H9 (cell line): ENCODE results near the gene NEU3. TPM values are rescaled to one million over a fixed set of nuclear protein-coding genes. Genes with fewer than 3 reads are reported as not detected.
A peak's percentile ranks its signal among the peaks of the same experiment; 100 is the strongest.

Source experiments
- DNase-seq: peaks from one replicate; pipeline ENCODE4 v3.0.0-alpha.2; 2017
- H2AFZ ChIP-seq: one replicate; pipeline ENCODE4 v1.6.1; 2013; ENCODE audit warnings: mild to moderate bottlenecking, low read length, control low read depth, moderate library complexity
- H2AK5ac ChIP-seq: 2 replicates; pipeline ENCODE4 v1.6.1; 2013; ENCODE audit warnings: low read length, control low read depth, mixed read lengths; ENCODE audit not compliant: insufficient read length
- H2BK120ac ChIP-seq: one replicate; pipeline ENCODE4 v1.6.1; 2013; ENCODE audit warnings: low read depth, mild to moderate bottlenecking, low read length, control low read depth, inconsistent platforms; ENCODE audit not compliant: poor library complexity, severe bottlenecking
- H2BK12ac ChIP-seq: 2 replicates; pipeline ENCODE4 v1.6.1; 2013; ENCODE audit warnings: low read length, control low read depth, mixed read lengths, low read depth; ENCODE audit not compliant: insufficient read length
- H2BK15ac ChIP-seq: 2 replicates; pipeline ENCODE4 v1.6.1; 2013; ENCODE audit warnings: low read depth, low read length, control low read depth
- H2BK20ac ChIP-seq: one replicate; pipeline ENCODE4 v1.6.1; 2013; ENCODE audit warnings: low read depth, mild to moderate bottlenecking, low read length, control low read depth, inconsistent platforms; ENCODE audit not compliant: poor library complexity, severe bottlenecking
- H2BK5ac ChIP-seq: 2 replicates; pipeline ENCODE4 v1.6.1; 2013; ENCODE audit warnings: low read length, control low read depth, mixed read lengths; ENCODE audit not compliant: insufficient read length
- H3K14ac ChIP-seq: 2 replicates; pipeline ENCODE4 v1.6.1; 2013; ENCODE audit warnings: low read length, control low read depth; ENCODE audit not compliant: insufficient read depth
- H3K18ac ChIP-seq: 2 replicates; pipeline ENCODE4 v1.6.1; 2013; ENCODE audit warnings: low read depth, mild to moderate bottlenecking, mixed read lengths, low read length, control low read depth; ENCODE audit not compliant: insufficient read length
- H3K23ac ChIP-seq: 2 replicates; pipeline ENCODE4 v1.6.1; 2013; ENCODE audit warnings: low read length, control low read depth, mixed read lengths, low read depth; ENCODE audit not compliant: insufficient read length
- H3K23me2 ChIP-seq: 2 replicates; pipeline ENCODE4 v1.6.1; 2013; ENCODE audit warnings: low read depth, mild to moderate bottlenecking, mixed read lengths, low read length, control low read depth; ENCODE audit not compliant: insufficient read length, poor library complexity, severe bottlenecking
- H3K27ac ChIP-seq: 2 replicates; pipeline ENCODE4 v1.5.1; 2013; ENCODE audit warnings: low read length, control low read depth, mixed read lengths, low read depth; ENCODE audit not compliant: insufficient read length
- H3K27me3 ChIP-seq: 2 replicates; pipeline ENCODE4 v1.6.1; 2013; ENCODE audit warnings: low read length, control low read depth, inconsistent platforms; ENCODE audit not compliant: insufficient read depth
- H3K4ac ChIP-seq: 2 replicates; pipeline ENCODE4 v1.6.1; 2013; ENCODE audit warnings: low read depth, mild to moderate bottlenecking, control low read depth, inconsistent platforms, low read length, moderate library complexity
- H3K4me1 ChIP-seq: 2 replicates; pipeline ENCODE4 v1.6.1; 2013; ENCODE audit warnings: low read length, control low read depth, inconsistent platforms; ENCODE audit not compliant: insufficient read depth
- H3K4me2 ChIP-seq: 2 replicates; pipeline ENCODE4 v1.6.1; 2013; ENCODE audit warnings: low read length, control low read depth, mixed read lengths; ENCODE audit not compliant: insufficient read length, insufficient read depth
- H3K56ac ChIP-seq: 2 replicates; pipeline ENCODE4 v1.6.1; 2013; ENCODE audit warnings: low read depth, mild to moderate bottlenecking, mixed read lengths, low read length, control low read depth; ENCODE audit not compliant: insufficient read length
- H3K79me1 ChIP-seq: 2 replicates; pipeline ENCODE4 v1.6.1; 2013; ENCODE audit warnings: low read depth, mild to moderate bottlenecking, moderate library complexity, low read length, control low read depth, inconsistent platforms; ENCODE audit not compliant: insufficient read depth, poor library complexity, severe bottlenecking
- H3K79me2 ChIP-seq: 2 replicates; pipeline ENCODE4 v1.6.1; 2013; ENCODE audit warnings: low read length, control low read depth, inconsistent platforms; ENCODE audit not compliant: insufficient read depth
- H3K9ac ChIP-seq: 2 replicates; pipeline ENCODE4 v1.6.1; 2013; ENCODE audit warnings: low read length, control low read depth, mixed read lengths; ENCODE audit not compliant: insufficient read length; ENCODE audit errors: extremely low read depth
- H3K9me3 ChIP-seq: one replicate; pipeline ENCODE4 v1.6.1; 2013; ENCODE audit warnings: low read depth, low read length, inconsistent platforms; ENCODE audit not compliant: control insufficient read depth
- H3T11ph ChIP-seq: one replicate; pipeline ENCODE4 v1.6.1; 2013; ENCODE audit warnings: mild to moderate bottlenecking, low read length, control low read depth, inconsistent platforms
- H4K20me1 ChIP-seq: one replicate; pipeline ENCODE4 v1.6.1; 2013; ENCODE audit not compliant: control insufficient read depth, insufficient read length, insufficient read depth
- H4K5ac ChIP-seq: 2 replicates; pipeline ENCODE4 v1.6.1; 2013; ENCODE audit warnings: low read depth, mild to moderate bottlenecking, mixed read lengths, low read length, control low read depth; ENCODE audit not compliant: insufficient read length
- H4K8ac ChIP-seq: replicated peaks from 2 replicates; pipeline ENCODE4 v1.6.1; 2013; ENCODE audit warnings: low read length, control low read depth, mixed read lengths, low read depth; ENCODE audit not compliant: insufficient read length
- H4K91ac ChIP-seq: 2 replicates; pipeline ENCODE4 v1.6.1; 2013; ENCODE audit warnings: low read depth, mild to moderate bottlenecking, moderate library complexity, mixed read lengths, low read length, control low read depth; ENCODE audit not compliant: insufficient read length
- H3K27ac Mint-ChIP-seq, 3 experiments: 2 replicates in 2 of 3; 3 replicates in 1 of 3; pipeline ENCODE4 v1.8.0; 2020 to 2021; ENCODE audit warnings: mixed read lengths in 3 of 3, mild to moderate bottlenecking in 1 of 3, moderate library complexity in 1 of 3
- H3K27me3 Mint-ChIP-seq: 2 replicates; pipeline ENCODE4 v1.8.0; 2021; ENCODE audit warnings: low read depth, mild to moderate bottlenecking, moderate library complexity, mixed read lengths
- H3K36me3 Mint-ChIP-seq, 3 experiments: 2 replicates in 2 of 3; 3 replicates in 1 of 3; pipeline ENCODE4 v1.8.0; 2020 to 2021; ENCODE audit warnings: low read depth in 3 of 3, mixed read lengths in 3 of 3; ENCODE audit not compliant: insufficient read depth in 1 of 3
- H3K4me1 Mint-ChIP-seq, 2 experiments: 2 replicates each; pipeline ENCODE4 v1.8.0; 2020; ENCODE audit warnings: mixed read lengths in 2 of 2
- H3K4me3 Mint-ChIP-seq, 2 experiments: 2 replicates in 1 of 2; 3 replicates in 1 of 2; pipeline ENCODE4 v1.8.0; 2020 to 2021; ENCODE audit warnings: mild to moderate bottlenecking in 2 of 2, mixed read lengths in 2 of 2, moderate library complexity in 1 of 2
- H3K9me3 Mint-ChIP-seq, 2 experiments: 2 replicates in 1 of 2; 3 replicates in 1 of 2; pipeline ENCODE4 v1.8.0; 2020; ENCODE audit warnings: mild to moderate bottlenecking in 2 of 2, mixed read lengths in 2 of 2, moderate library complexity in 1 of 2
- CTCF ChIP-seq: fragments of 200-600 bp; sonication (generic); conservative IDR thresholded peaks from 3 replicates; pipeline ENCODE4 v1.8.0; 2021; ENCODE audit warnings: antibody characterized with exemption, mild to moderate bottlenecking
- WGBS: extraction: QIAGEN DNeasy Blood & Tissue Kit; methylation state at CpG from one replicate; pipeline ENCODE4 v1.1.7; 2013; ENCODE audit warnings: missing lambda C conversion rate, low lambda C conversion rate, mixed read lengths; ENCODE audit not compliant: insufficient read length; ENCODE audit errors: extremely low coverage; 5-methylcytosine and 5-hydroxymethylcytosine counted together
- total RNA-seq: library from RNA; stranded (reverse); gene quantifications from 2 replicates; pipeline ENCODE4 v1.2.1, GENCODE V29; 2021

NEU3 gene
- total RNA-seq, 1 experiment from 2014 or later: 15.9 TPM

GRCh38 chr11:74948898-74949752 is 39.6 kb upstream of the NEU3 start, which contains the start of the genes SPCS2 and XRRA1:
Gene SPCS2, plus strand, starts transcription at chr11:74949266. Its CDS starts 20 bp downstream, at chr11:74949286.
Gene XRRA1, minus strand, starts transcription at chr11:74949091. Its CDS starts 8,213 bp downstream, at chr11:74940878.
- H3K23ac ChIP-seq: no peak within 1 kb of the TSS
- WGBS: no CpG with 5 or more reads among the region's 67 CpGs
- Mint-ChIP-seq H3K27ac (peak within 1 kb of the TSS; percentile 97 to 99 (median 97)), H3K4me3 (peak within 1 kb of the TSS; percentile 96 to 98), H3K4me1 (peaks cover 15 to 16% of the 10 kb centered on the region in 2 experiments), H3K9me3 (no peaks in the 10 kb centered on the region; a peak in 1 of 5 replicates), H3K27me3 (no peaks in the 10 kb centered on the region), H3K36me3 (peaks cover 0 to 13% (median 6%) of the 10 kb centered on the region in 3 experiments; a peak in 5 of 7 replicates)
- no peaks in the 10 kb centered on the region for H4K20me1 ChIP-seq
- H4K8ac ChIP-seq: no peak within 1 kb of the TSS
- no peak within 1 kb of the TSS for H2BK120ac ChIP-seq
- H2BK15ac ChIP-seq: no peak within 1 kb of the TSS
- H3K4ac ChIP-seq: no peak within 1 kb of the TSS
- H2BK5ac ChIP-seq: no peak within 1 kb of the TSS
- DNase-seq: peak; percentile 99
- H3K9ac ChIP-seq: peak within 1 kb of the TSS; percentile 89
- H2AFZ ChIP-seq: peak within 1 kb of the TSS; percentile 9
- H3K56ac ChIP-seq: no peak within 1 kb of the TSS
- no peak within 1 kb of the TSS for H4K91ac ChIP-seq
- no peak within 1 kb of the TSS for H2AK5ac ChIP-seq
- H3K4me2 ChIP-seq: peak within 1 kb of the TSS; percentile 94
- no peaks in the 10 kb centered on the region for H3K27me3 ChIP-seq
- no peaks in the 10 kb centered on the region for H3K9me3 ChIP-seq
- TF ChIP-seq CTCF: no peak
- no peak within 1 kb of the TSS for H3T11ph ChIP-seq
- H2BK12ac ChIP-seq: no peak within 1 kb of the TSS
- peaks cover 21% of the 10 kb centered on the region for H3K79me2 ChIP-seq
- no peak within 1 kb of the TSS for H3K18ac ChIP-seq
- peak within 1 kb of the TSS; percentile 27 for H4K5ac ChIP-seq
- H3K23me2 ChIP-seq: peaks cover 5% of the 10 kb centered on the region
- H2BK20ac ChIP-seq: no peak within 1 kb of the TSS
- peak within 1 kb of the TSS; percentile 12 for H3K27ac ChIP-seq
- peaks cover 8% of the 10 kb centered on the region for H3K79me1 ChIP-seq
- H3K14ac ChIP-seq: peak within 1 kb of the TSS; percentile 95
- H3K4me1 ChIP-seq: no peaks in the 10 kb centered on the region
